T-helper 1 cell treated with Interleukin-12 subunit alpha and Interleukin-12 subunit beta and Interleukin-4 antibody, amounts not matched to agents 30 μg/mL and 1 μg/mL, for 36 hours (primary cell): ENCODE data around the gene MAFF.

Source experiments
- H3K27ac Mint-ChIP-seq: one replicate; pipeline ENCODE4 v1.8.0; 2021; ENCODE audit warnings: mild to moderate bottlenecking, mixed read lengths
- H3K27me3 Mint-ChIP-seq: one replicate; pipeline ENCODE4 v1.8.0; 2021; ENCODE audit warnings: low read depth, mixed read lengths
- H3K36me3 Mint-ChIP-seq: one replicate; pipeline ENCODE4 v1.8.0; 2021; ENCODE audit warnings: low read depth, mixed read lengths
- H3K4me1 Mint-ChIP-seq: one replicate; pipeline ENCODE4 v1.8.0; 2021; ENCODE audit warnings: low read depth, mixed read lengths
- H3K4me3 Mint-ChIP-seq: one replicate; pipeline ENCODE4 v1.8.0; 2021; ENCODE audit warnings: mild to moderate bottlenecking, moderate library complexity, mixed read lengths
- H3K9me3 Mint-ChIP-seq: one replicate; pipeline ENCODE4 v1.8.0; 2021; ENCODE audit warnings: mixed read lengths

Gene MAFF

GRCh38 chr22:38204784-38205183, 3.0 kb downstream of the MAFF start:
- Mint-ChIP-seq H3K36me3 (no peaks in the 10 kb centered on the region), H3K27ac (peak overlapping the region; percentile 7), H3K4me3 (no peak overlapping the region), H3K9me3 (no peaks in the 10 kb centered on the region), H3K27me3 (no peaks in the 10 kb centered on the region), H3K4me1 (peaks cover 28% of the 10 kb centered on the region)

- Mint-ChIP-seq H3K27me3 (no peaks in the 10 kb centered on the region), H3K9me3 (no peaks in the 10 kb centered on the region), H3K4me1 (peaks cover 28% of the 10 kb centered on the region), H3K4me3 (no peak overlapping the region), H3K27ac (no peak overlapping the region), H3K36me3 (no peaks in the 10 kb centered on the region)
Measured at GRCh38 chr22:38205261-38206128, 3.7 kb downstream of the MAFF start.

- peaks cover 22% of the 10 kb centered on the region for H3K4me1 Mint-ChIP-seq
- H3K27ac Mint-ChIP-seq: no peak overlapping the region
- H3K9me3 Mint-ChIP-seq: no peaks in the 10 kb centered on the region
- H3K27me3 Mint-ChIP-seq: no peaks in the 10 kb centered on the region
- no peak overlapping the region for H3K4me3 Mint-ChIP-seq
- peaks cover 2% of the 10 kb centered on the region for H3K36me3 Mint-ChIP-seq
Measured at GRCh38 chr22:38207898-38208432, 6.2 kb downstream of the MAFF start.

- Mint-ChIP-seq H3K27me3 (no peaks in the 10 kb centered on the region), H3K27ac (no peak overlapping the region), H3K4me3 (no peak overlapping the region), H3K36me3 (peaks cover 3% of the 10 kb centered on the region), H3K4me1 (peaks cover 18% of the 10 kb centered on the region), H3K9me3 (no peaks in the 10 kb centered on the region)
Measured at GRCh38 chr22:38208551-38208968, 6.8 kb downstream of the MAFF start.

GRCh38 chr22:38211556-38211955, 9.8 kb downstream of the MAFF start:
- Mint-ChIP-seq H3K4me3 (no peak overlapping the region), H3K36me3 (peaks cover 13% of the 10 kb centered on the region), H3K27me3 (no peaks in the 10 kb centered on the region), H3K27ac (no peak overlapping the region), H3K4me1 (peaks cover 9% of the 10 kb centered on the region), H3K9me3 (no peaks in the 10 kb centered on the region)

- H3K27me3 Mint-ChIP-seq: no peaks in the 10 kb centered on the region
- no peak overlapping the region for H3K27ac Mint-ChIP-seq
- H3K4me3 Mint-ChIP-seq: no peak overlapping the region
- H3K9me3 Mint-ChIP-seq: no peaks in the 10 kb centered on the region
- H3K36me3 Mint-ChIP-seq: peaks cover 14% of the 10 kb centered on the region
- peaks cover 9% of the 10 kb centered on the region for H3K4me1 Mint-ChIP-seq
Measured at GRCh38 chr22:38212442-38212841, 10.6 kb downstream of the MAFF start.

GRCh38 chr22:38213319-38213989, 11.7 kb downstream of the MAFF start:
- Mint-ChIP-seq H3K9me3 (no peaks in the 10 kb centered on the region), H3K27me3 (no peaks in the 10 kb centered on the region), H3K27ac (no peak overlapping the region), H3K4me3 (no peak overlapping the region), H3K36me3 (peaks cover 14% of the 10 kb centered on the region), H3K4me1 (peaks cover 12% of the 10 kb centered on the region)

GRCh38 chr22:38213990-38214301, 12.2 kb downstream of the MAFF start:
- H3K27me3 Mint-ChIP-seq: no peaks in the 10 kb centered on the region
- no peak overlapping the region for H3K27ac Mint-ChIP-seq
- no peaks in the 10 kb centered on the region for H3K9me3 Mint-ChIP-seq
- H3K4me3 Mint-ChIP-seq: no peak overlapping the region
- peaks cover 10% of the 10 kb centered on the region for H3K4me1 Mint-ChIP-seq
- H3K36me3 Mint-ChIP-seq: peaks cover 14% of the 10 kb centered on the region

GRCh38 chr22:38214302-38215056, 12.7 kb downstream of the MAFF start:
- Mint-ChIP-seq H3K9me3 (no peaks in the 10 kb centered on the region), H3K27me3 (no peaks in the 10 kb centered on the region), H3K27ac (no peak overlapping the region), H3K36me3 (peaks cover 14% of the 10 kb centered on the region), H3K4me1 (peaks cover 13% of the 10 kb centered on the region), H3K4me3 (peak overlapping the region; percentile 34)

GRCh38 chr22:38215156-38216038, 13.6 kb downstream of the MAFF start:
- no peaks in the 10 kb centered on the region for H3K27me3 Mint-ChIP-seq
- H3K27ac Mint-ChIP-seq: peak overlapping the region; percentile 5
- peaks cover 14% of the 10 kb centered on the region for H3K36me3 Mint-ChIP-seq
- H3K9me3 Mint-ChIP-seq: no peaks in the 10 kb centered on the region
- peak overlapping the region; percentile 34 for H3K4me3 Mint-ChIP-seq
- peaks cover 14% of the 10 kb centered on the region for H3K4me1 Mint-ChIP-seq

GRCh38 chr22:38218661-38219622, 17.1 kb downstream of the MAFF start:
- Mint-ChIP-seq H3K27me3 (no peaks in the 10 kb centered on the region), H3K9me3 (no peaks in the 10 kb centered on the region), H3K4me1 (peaks cover 13% of the 10 kb centered on the region), H3K4me3 (no peak overlapping the region), H3K27ac (no peak overlapping the region), H3K36me3 (peaks cover 11% of the 10 kb centered on the region)

- Mint-ChIP-seq H3K9me3 (no peaks in the 10 kb centered on the region), H3K36me3 (peaks cover 11% of the 10 kb centered on the region), H3K4me3 (no peak overlapping the region), H3K27ac (no peak overlapping the region), H3K27me3 (no peaks in the 10 kb centered on the region), H3K4me1 (peaks cover 13% of the 10 kb centered on the region)
Measured at GRCh38 chr22:38219632-38220031, 17.8 kb downstream of the MAFF start.

- peaks cover 10% of the 10 kb centered on the region for H3K4me1 Mint-ChIP-seq
Measured at GRCh38 chr22:38220163-38220562, 18.4 kb downstream of the MAFF start.

More at GRCh38 chr22:38220163-38220562, 18.4 kb downstream of the MAFF start:
- H3K4me3 Mint-ChIP-seq: no peak overlapping the region
- H3K27me3 Mint-ChIP-seq: no peaks in the 10 kb centered on the region
- H3K9me3 Mint-ChIP-seq: no peaks in the 10 kb centered on the region
- H3K36me3 Mint-ChIP-seq: peaks cover 7% of the 10 kb centered on the region
- no peak overlapping the region for H3K27ac Mint-ChIP-seq
